ENCODE data around the gene TNFRSF14.

TNFRSF14 gene

DNA sequence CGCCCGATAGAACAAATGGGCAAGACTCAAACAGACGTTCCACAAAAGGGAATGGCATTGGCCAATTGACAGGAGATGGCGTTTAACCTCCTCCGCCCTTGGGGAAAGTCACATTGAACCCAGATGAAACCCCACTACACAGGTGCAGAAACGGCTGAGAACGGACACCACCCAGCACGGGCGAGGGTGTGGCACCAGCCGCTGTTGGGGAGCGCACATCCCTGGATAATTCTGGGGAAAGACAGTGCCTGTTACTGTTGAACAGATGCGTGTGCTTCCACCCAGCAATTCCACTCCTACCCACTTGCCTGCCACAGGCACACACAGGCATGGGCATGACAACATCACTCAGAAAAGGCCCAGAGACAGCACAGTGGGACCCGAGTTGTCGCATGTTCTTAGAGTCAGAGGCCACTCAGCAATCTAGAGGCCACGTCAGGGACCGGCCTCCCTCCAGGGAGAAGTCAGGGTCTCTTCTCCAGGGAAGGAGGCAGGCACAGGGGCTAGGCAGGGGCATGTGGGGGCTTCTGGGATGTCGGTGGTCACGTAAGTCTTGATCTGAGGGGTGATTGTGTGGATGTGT is 45.6 kb downstream of the TNFRSF14 start:
- no peak for DNase-seq (ENCODE audit: low read depth in 2 of 2)

GRCh38 chr1:2602311-2602835 is 46.2 kb downstream of the TNFRSF14 start:
- no peak for DNase-seq (ENCODE audit: low read depth in 2 of 2)

DNA sequence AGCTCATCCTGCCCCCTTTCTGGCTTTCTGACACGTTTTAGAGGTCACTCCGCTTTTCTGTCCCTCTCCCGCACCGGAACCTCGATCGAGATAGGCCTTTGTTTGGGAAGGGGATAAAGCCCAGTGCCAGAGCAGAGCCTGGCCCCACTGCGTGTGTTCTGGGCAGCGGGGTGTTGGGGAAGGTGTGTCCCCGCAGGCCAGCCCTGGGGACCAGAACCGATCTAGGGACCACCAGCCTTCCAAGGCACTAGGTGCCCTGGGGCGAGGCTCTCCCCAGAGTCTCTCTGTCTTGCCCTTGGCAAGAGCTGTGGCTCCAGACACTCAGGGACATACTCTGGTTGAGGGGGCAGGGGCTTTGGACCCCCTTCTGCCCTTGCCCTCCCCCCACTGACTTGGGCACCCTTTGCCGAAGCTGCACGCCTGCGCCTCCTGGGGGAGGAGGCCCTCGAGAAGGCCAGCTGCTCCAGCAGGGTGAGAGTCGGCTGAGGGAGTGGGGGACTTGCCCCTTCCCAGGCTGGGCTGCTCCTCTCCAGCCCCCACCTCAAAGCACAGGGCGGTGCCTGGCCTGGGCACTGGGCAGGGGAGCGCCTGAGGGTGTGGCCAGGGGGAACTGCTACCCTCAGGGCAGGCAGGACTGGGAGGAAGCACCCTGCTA is 46.8 kb downstream of the TNFRSF14 start:
- DNase-seq (ENCODE audit: low read depth in 2 of 2) = no peak

- DNase-seq (ENCODE audit: low read depth in 2 of 2) = no peak
Observed at GRCh38 chr1:2603521-2604155, 47.5 kb downstream of the TNFRSF14 start.

GRCh38 chr1:2604156-2604843 is 48.1 kb downstream of the TNFRSF14 start:
- DNase-seq (ENCODE audit: low read depth in 2 of 2) = no peak

- DNase-seq (ENCODE audit: low read depth in 2 of 2) = no peak
Observed at GRCh38 chr1:2604844-2605508, 48.8 kb downstream of the TNFRSF14 start.

DNA sequence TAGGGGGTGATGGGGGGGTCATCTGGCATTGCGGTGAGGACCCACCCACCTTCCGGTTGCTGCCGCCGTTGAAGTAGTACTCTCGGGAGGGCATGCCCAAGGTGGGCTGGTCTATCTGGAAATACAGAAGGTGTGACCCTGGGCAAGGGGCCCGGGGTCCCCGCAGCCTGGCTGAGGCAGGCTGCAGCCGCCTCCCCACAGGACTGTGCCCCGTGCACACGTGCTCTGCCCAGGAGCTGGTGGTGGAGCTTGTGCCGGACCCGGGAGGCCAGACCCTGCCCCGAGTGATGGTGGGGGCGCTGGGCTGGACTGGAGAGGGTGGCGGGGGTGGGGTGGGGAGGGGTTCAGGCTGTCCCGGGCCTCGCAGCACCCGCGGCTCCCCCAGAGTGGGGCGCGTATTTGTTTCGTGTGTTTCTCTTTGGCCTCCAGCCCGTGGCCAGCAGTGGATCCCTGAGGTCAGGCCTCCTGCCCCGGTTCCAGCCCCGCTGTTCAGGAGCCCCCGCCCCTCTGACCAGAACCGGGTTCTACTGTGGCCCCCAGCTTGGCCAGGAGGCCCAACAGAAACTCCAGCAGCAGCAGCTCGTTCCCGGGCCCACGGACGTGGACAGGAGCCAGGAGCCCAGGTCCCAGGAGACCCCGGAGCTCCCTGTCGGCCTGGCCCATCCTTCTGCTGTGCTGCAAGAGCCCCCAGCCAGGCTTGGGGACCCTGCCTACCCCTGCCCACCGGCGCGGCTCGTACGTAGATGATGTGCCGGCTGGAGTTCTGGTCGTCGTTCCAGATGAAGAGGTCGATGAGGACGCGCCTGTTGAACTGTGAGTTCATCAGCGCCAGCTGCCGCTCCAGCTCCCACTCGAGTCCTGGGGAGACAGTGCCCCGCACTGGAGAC is 49.6 kb downstream of the TNFRSF14 start:
- DNase-seq (ENCODE audit: low read depth in 2 of 2) = no peak

DNA sequence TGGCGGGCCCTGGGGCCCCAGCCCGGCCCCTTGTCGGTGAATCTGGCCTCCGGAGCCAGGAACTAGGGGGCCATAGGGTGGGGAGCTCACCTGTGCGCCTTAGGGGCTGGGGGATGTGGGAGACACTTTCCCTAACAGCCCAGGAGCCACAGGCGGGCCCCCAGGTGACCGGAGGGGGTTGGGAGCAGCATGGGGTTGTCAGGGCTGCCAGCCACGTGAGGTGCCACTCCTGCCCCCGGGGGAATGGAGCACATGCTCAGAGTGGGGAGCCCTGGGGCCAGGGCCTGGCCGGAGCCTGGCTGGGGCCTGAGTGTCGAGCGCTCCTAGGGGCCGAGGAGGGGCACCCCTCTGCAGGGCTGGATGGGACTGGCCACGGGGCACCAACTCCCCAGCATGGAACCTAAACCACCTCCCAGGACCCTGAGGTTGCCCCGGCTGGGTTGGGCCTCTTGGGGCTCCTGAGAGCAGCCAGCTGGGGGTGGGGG is 50.3 kb downstream of the TNFRSF14 start:
- no peak for DNase-seq (ENCODE audit: low read depth in 2 of 2)

- DNase-seq (ENCODE audit: low read depth in 2 of 2) = no peak
Observed at GRCh38 chr1:2606881-2607621, 50.9 kb downstream of the TNFRSF14 start.

- DNase-seq (ENCODE audit: low read depth in 2 of 2) = no peak
Observed at GRCh38 chr1:2607641-2608091, 51.5 kb downstream of the TNFRSF14 start.

DNA sequence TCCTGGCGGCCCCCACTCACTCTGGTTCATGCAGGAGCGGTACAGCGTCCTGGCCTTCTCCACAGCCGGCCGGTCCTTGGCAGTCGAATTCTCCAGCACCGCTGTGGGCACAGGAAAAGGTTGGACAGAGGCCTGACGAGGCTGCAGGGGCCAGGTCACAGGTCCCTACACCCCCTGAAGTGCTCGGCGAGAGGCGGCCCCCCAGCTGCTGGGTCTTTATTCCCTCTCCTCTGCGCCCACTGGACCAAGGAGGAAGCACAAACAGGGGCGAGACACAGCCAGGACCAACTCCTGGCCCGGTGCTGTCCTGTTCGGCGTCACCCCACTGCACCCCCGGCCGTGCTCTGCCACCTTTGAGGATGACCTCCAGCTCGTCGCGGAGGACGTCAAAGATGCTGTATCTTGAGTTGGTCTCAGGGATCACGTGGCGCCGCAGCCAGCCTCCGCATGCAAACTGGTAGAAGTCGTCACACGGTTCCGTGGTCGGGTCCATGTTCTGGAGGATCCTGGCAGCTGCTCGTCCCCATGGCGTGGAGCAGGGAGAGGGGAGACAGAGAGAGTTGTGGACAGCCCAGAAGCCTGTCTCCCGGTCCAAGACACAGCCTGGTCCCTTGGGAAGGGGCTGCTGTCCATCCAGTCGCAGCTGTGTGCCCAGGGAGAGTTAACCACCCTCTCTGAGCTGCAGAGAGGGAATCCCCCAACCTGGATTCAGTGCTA is 53.3 kb downstream of the TNFRSF14 start:
- DNase-seq (ENCODE audit: low read depth in 2 of 2) = no peak

- no peak for DNase-seq (ENCODE audit: low read depth in 2 of 2)
Observed at GRCh38 chr1:2610036-2610959, 54.1 kb downstream of the TNFRSF14 start.

DNA sequence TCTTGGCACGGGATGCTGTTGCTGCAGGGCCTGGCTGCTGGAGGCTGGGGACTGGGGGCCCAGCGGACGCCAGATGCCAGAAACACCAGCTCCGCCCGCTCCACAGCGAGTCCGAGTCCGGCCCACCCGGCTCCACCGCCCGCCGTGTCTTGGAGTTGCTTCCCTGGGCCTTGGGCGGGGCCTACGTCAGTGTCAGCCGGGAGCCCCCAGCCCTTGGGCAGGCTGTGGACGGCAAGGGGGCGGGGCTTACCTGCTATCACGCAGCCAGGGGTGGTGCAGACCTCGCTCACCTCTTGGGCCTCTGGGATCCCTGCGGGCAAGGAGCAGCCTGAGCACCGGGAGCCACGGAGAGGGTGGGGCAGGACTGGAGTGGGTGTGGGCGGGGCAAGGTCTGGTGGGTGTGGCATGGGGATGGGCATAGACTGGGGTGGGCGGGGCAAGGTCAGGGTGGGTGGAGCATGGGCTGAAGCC is 54.9 kb downstream of the TNFRSF14 start:
- no peak for DNase-seq (ENCODE audit: low read depth in 2 of 2)

GRCh38 chr1:2611621-2612437 is 55.7 kb downstream of the TNFRSF14 start:
- no peak for DNase-seq (ENCODE audit: low read depth in 2 of 2)

- no peak for DNase-seq (ENCODE audit: low read depth in 2 of 2)
Observed at GRCh38 chr1:2612591-2613365, 56.6 kb downstream of the TNFRSF14 start.
